HS-27A (cell line): ENCODE results near the gene LRCH1.
"Not testable (repeated sequence)": the region's sequence is repeated elsewhere in the genome, so short reads cannot be mapped to it uniquely, and the experiment has no call there.

Experiments
- DNase-seq: peaks from one replicate; pipeline ENCODE4 v3.0.0-alpha.2; 2012; ENCODE audit warnings: low read depth, missing footprints

Gene LRCH1

GRCh38 chr13:46552889-46553520 is at the start of gene LRCH1:
LRCH1 (plus strand) TSS chr13:46553170; CDS start chr13:46553397, 227 bp downstream.
- no peak for DNase-seq

- no peak for DNase-seq
Measured at GRCh38 chr13:46504036-46504435, 48.9 kb upstream of the LRCH1 start.

GRCh38 chr13:46507981-46508380 is 45.0 kb upstream of the LRCH1 start:
- DNase-seq, result no peak

GRCh38 chr13:46509981-46510380 is 43.0 kb upstream of the LRCH1 start:
- DNase-seq, result no peak

GRCh38 chr13:46515803-46516202 is 37.2 kb upstream of the LRCH1 start:
- no peak for DNase-seq

- DNase-seq, result no peak
Measured at GRCh38 chr13:46516599-46517338, 36.2 kb upstream of the LRCH1 start.

- not testable (repeated sequence) for DNase-seq
Measured at GRCh38 chr13:46517748-46518147, 35.2 kb upstream of the LRCH1 start.

- DNase-seq, result no peak
Measured at GRCh38 chr13:46519182-46519581, 33.8 kb upstream of the LRCH1 start.

GRCh38 chr13:46520166-46520565 is 32.8 kb upstream of the LRCH1 start:
- DNase-seq, result no peak

GRCh38 chr13:46521486-46521885 is 31.5 kb upstream of the LRCH1 start:
- no peak for DNase-seq

GRCh38 chr13:46521921-46522747 is 30.8 kb upstream of the LRCH1 start:
- no peak for DNase-seq

- no peak for DNase-seq
Measured at GRCh38 chr13:46522748-46523030, 30.3 kb upstream of the LRCH1 start.

GRCh38 chr13:46523972-46524752 is 28.8 kb upstream of the LRCH1 start:
- no peak for DNase-seq

GRCh38 chr13:46526100-46526735 is 26.8 kb upstream of the LRCH1 start:
- no peak for DNase-seq

- no peak for DNase-seq
Measured at GRCh38 chr13:46526740-46527139, 26.2 kb upstream of the LRCH1 start.

GRCh38 chr13:46527237-46527636 is 25.7 kb upstream of the LRCH1 start:
- DNase-seq, result no peak

GRCh38 chr13:46529216-46529919 is 23.6 kb upstream of the LRCH1 start:
- DNase-seq, result no peak

- no peak for DNase-seq
Measured at GRCh38 chr13:46530084-46530935, 22.7 kb upstream of the LRCH1 start.

- no peak for DNase-seq
Measured at GRCh38 chr13:46531953-46532352, 21.0 kb upstream of the LRCH1 start.

GRCh38 chr13:46535002-46535401 is 18.0 kb upstream of the LRCH1 start:
- DNase-seq, result no peak
